HFFc6 (cell line): ENCODE data around the gene POLR2M. TPM values are rescaled to one million over a fixed set of nuclear protein-coding genes. Genes with fewer than 3 reads are reported as not detected.

Experiments
- DNase-seq: peaks from one replicate; pipeline ENCODE4 v3.0.0-alpha.2; 2018
- H3K27ac Mint-ChIP-seq: 2 replicates; pipeline ENCODE4 v1.8.0; 2020; ENCODE audit warnings: mild to moderate bottlenecking, mixed read lengths
- H3K27me3 Mint-ChIP-seq: 2 replicates; pipeline ENCODE4 v1.8.0; 2021; ENCODE audit warnings: mild to moderate bottlenecking, moderate library complexity, mixed read lengths; ENCODE audit not compliant: insufficient read depth
- H3K36me3 Mint-ChIP-seq: 2 replicates; pipeline ENCODE4 v1.8.0; 2021; ENCODE audit warnings: low read depth, mixed read lengths
- H3K4me1 Mint-ChIP-seq: 2 replicates; pipeline ENCODE4 v1.8.0; 2020; ENCODE audit warnings: low read depth, mixed read lengths
- H3K4me3 Mint-ChIP-seq: 2 replicates; pipeline ENCODE4 v1.8.0; 2020; ENCODE audit warnings: mild to moderate bottlenecking, moderate library complexity, mixed read lengths
- H3K9me3 Mint-ChIP-seq: 2 replicates; pipeline ENCODE4 v1.8.0; 2020; ENCODE audit warnings: mild to moderate bottlenecking, mixed read lengths
- CTCF ChIP-seq: fragments of 200-600 bp; sonication (generic); IDR thresholded peaks from 2 replicates; pipeline ENCODE4 v1.5.0; 2021; ENCODE audit warnings: antibody characterized with exemption, mild to moderate bottlenecking
- total RNA-seq, 6 experiments: library from RNA; stranded (reverse); fragmentation: NEBNext Ultra II Directional; extraction: Animal tissue kit (Norgen Biotek cat#: 25700); gene quantifications; 2 replicates in 1 of 6; 3 replicates in 5 of 6; pipeline ENCODE4 v1.2.3, GENCODE V29; 2021

Gene POLR2M
- total RNA-seq, 6 experiments from 2014 or later: 66.5 to 77.7 (median 72.1) TPM

- TF ChIP-seq CTCF: no peak
- no peaks in the 10 kb centered on the region for H3K9me3 Mint-ChIP-seq
- H3K36me3 Mint-ChIP-seq: peaks cover 7% of the 10 kb centered on the region
- peaks cover 3% of the 10 kb centered on the region; the same call in 1 of the 2 replicates for H3K27me3 Mint-ChIP-seq
- peaks cover 46% of the 10 kb centered on the region for H3K4me1 Mint-ChIP-seq
- peak overlapping the region; percentile 91 for H3K4me3 Mint-ChIP-seq
- DNase-seq: no peak
- H3K27ac Mint-ChIP-seq: peak overlapping the region; percentile 78
Measured at GRCh38 chr15:57705746-57706404, 639 bp upstream of the POLR2M start.

GRCh38 chr15:57708047-57708446 lies 1.5 kb downstream of the POLR2M start:
- Mint-ChIP-seq H3K27ac (peak overlapping the region; percentile 78), H3K27me3 (no peaks in the 10 kb centered on the region), H3K36me3 (peaks cover 16% of the 10 kb centered on the region), H3K4me3 (peak overlapping the region; percentile 91), H3K9me3 (no peaks in the 10 kb centered on the region), H3K4me1 (peaks cover 42% of the 10 kb centered on the region)
- no peak for TF ChIP-seq CTCF
- DNase-seq: no peak

GRCh38 chr15:57718309-57718708 lies 11.8 kb downstream of the POLR2M start:
- Mint-ChIP-seq H3K27me3 (no peaks in the 10 kb centered on the region; the same call in 1 of the 2 replicates), H3K9me3 (no peaks in the 10 kb centered on the region), H3K4me1 (no peaks in the 10 kb centered on the region), H3K36me3 (peaks cover 25% of the 10 kb centered on the region), H3K4me3 (no peak overlapping the region), H3K27ac (no peak overlapping the region)
- DNase-seq: no peak
- TF ChIP-seq CTCF: no peak

GRCh38 chr15:57720867-57721266 lies 14.4 kb downstream of the POLR2M start:
- H3K36me3 Mint-ChIP-seq: peaks cover 18% of the 10 kb centered on the region
- H3K4me3 Mint-ChIP-seq: no peak overlapping the region
- no peak for TF ChIP-seq CTCF
- no peaks in the 10 kb centered on the region; the same call in 1 of the 2 replicates for H3K27me3 Mint-ChIP-seq
- no peaks in the 10 kb centered on the region for H3K4me1 Mint-ChIP-seq
- peaks cover 4% of the 10 kb centered on the region for H3K9me3 Mint-ChIP-seq
- no peak for DNase-seq
- H3K27ac Mint-ChIP-seq: no peak overlapping the region

GRCh38 chr15:57726411-57726810 lies 19.9 kb downstream of the POLR2M start:
- Mint-ChIP-seq H3K9me3 (peaks cover 4% of the 10 kb centered on the region), H3K27ac (peak overlapping the region; percentile 16; the same call in 1 of the 2 replicates), H3K27me3 (no peaks in the 10 kb centered on the region; the same call in 1 of the 2 replicates), H3K4me3 (no peak overlapping the region), H3K4me1 (peaks cover 16% of the 10 kb centered on the region), H3K36me3 (peaks cover 6% of the 10 kb centered on the region; the same call in 1 of the 2 replicates)
- TF ChIP-seq CTCF: no peak
- DNase-seq: no peak
